ENCODE results near the gene CEP85. TPM values are rescaled to one million over a fixed set of nuclear protein-coding genes. Genes with fewer than 3 reads are reported as not detected.
A peak's percentile ranks its signal among the peaks of the same experiment; 100 is the strongest.
"Not testable (repeated sequence)": the region's sequence is repeated elsewhere in the genome, so short reads cannot be mapped to it uniquely, and the experiment has no call there.

CEP85 gene
- total and polyA plus RNA-seq, 4 donors = 2.6 to 14.6 (median 5.3) TPM

DNA sequence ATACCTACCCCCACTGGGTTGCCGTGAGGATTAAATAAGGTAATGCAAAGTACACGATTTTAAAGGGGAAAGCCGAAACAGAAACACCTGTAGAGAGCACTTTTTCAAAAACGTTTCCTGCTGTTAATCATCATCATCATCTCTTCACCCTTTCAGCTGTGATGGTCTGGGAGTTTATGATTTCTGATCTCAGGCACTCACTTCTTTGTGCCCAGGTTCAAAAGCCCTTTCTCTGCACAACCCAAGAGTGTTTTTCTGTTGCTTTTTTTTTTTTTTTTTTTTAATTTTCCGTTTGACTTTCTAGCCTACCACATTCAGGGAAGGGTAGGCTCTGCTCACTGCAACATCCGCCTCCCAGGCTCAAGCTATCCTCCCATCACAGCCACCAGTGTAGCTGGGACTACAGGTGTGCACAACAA, 73.4 kb downstream of the CEP85 start:
- Histone ChIP-seq H3K4me1 (ENCODE audit: control insufficient read depth in 4 of 4, insufficient read depth in 4 of 4, low read length in 3 of 4) (peaks cover 3 to 14% (median 9%) of the 10 kb centered on the region in 4 donors), H3K9me3 (ENCODE audit: control insufficient read depth in 4 of 4, low read length in 3 of 4) (no peaks in the 10 kb centered on the region), H3K9ac (ENCODE audit: low read depth in 1 of 2, low read length in 2 of 2) (peak overlapping the region in 1 of 2 donors; percentile 51), H3K4me3 (ENCODE audit: low read depth in 1 of 3, low read length in 3 of 3) (no peak overlapping the region), H3K27ac (ENCODE audit: low read depth in 1 of 2, low read length in 2 of 2) (no peak overlapping the region), H3K27me3 (ENCODE audit: control insufficient read depth in 4 of 4, insufficient read depth in 4 of 4, low read length in 3 of 4) (no peaks in the 10 kb centered on the region), H3K36me3 (ENCODE audit: control insufficient read depth in 4 of 4, insufficient read depth in 3 of 4, low read depth in 1 of 4, low read length in 3 of 4) (no peaks in the 10 kb centered on the region)
- 44% methylated on average over 6 of the region's 6 CpGs for WGBS
- TF ChIP-seq RAD21 (IDR thresholded peaks at IDR 0.05) (no peak), FOXA2 (IDR thresholded peaks at IDR 0.05) (no peak), YY1 (IDR thresholded peaks at IDR 0.05) (no peak), MAX (IDR thresholded peaks at IDR 0.05) (no peak), REST (IDR thresholded peaks at IDR 0.05) (no peak), HNF4G (IDR thresholded peaks at IDR 0.05) (no peak), ZBTB33 (IDR thresholded peaks at IDR 0.05) (no peak), TAF1 (conservative IDR thresholded peaks at IDR 0.05) (no peak), FOXA1 (IDR thresholded peaks at IDR 0.05) (no peak), NR2F2 (IDR thresholded peaks at IDR 0.05) (no peak), SP1 (IDR thresholded peaks at IDR 0.05) (no peak), HNF4A (conservative IDR thresholded peaks at IDR 0.05) (no peak), EGR1 (IDR thresholded peaks at IDR 0.05; ENCODE audit: low read depth in 2 of 2) (no peak), GABPA (IDR thresholded peaks at IDR 0.05 in 1 of 2, conservative IDR thresholded peaks at IDR 0.05 in 1 of 2) (no peak), JUND (IDR thresholded peaks at IDR 0.05) (no peak), RXRA (IDR thresholded peaks at IDR 0.05) (no peak)
- TF ChIP-seq, protein P1, sequence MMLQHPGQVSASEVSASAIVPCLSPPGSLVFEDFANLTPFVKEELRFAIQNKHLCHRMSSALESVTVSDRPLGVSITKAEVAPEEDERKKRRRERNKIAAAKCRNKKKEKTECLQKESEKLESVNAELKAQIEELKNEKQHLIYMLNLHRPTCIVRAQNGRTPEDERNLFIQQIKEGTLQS (IDR thresholded peaks at IDR 0.05) = no peak
- TF ChIP-seq, protein P2, sequence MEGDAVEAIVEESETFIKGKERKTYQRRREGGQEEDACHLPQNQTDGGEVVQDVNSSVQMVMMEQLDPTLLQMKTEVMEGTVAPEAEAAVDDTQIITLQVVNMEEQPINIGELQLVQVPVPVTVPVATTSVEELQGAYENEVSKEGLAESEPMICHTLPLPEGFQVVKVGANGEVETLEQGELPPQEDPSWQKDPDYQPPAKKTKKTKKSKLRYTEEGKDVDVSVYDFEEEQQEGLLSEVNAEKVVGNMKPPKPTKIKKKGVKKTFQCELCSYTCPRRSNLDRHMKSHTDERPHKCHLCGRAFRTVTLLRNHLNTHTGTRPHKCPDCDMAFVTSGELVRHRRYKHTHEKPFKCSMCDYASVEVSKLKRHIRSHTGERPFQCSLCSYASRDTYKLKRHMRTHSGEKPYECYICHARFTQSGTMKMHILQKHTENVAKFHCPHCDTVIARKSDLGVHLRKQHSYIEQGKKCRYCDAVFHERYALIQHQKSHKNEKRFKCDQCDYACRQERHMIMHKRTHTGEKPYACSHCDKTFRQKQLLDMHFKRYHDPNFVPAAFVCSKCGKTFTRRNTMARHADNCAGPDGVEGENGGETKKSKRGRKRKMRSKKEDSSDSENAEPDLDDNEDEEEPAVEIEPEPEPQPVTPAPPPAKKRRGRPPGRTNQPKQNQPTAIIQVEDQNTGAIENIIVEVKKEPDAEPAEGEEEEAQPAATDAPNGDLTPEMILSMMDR (IDR thresholded peaks at IDR 0.05; ENCODE audit: low read depth, low read length, missing input control) = no peak
- no peak for DNase-seq (ENCODE audit: low spot score)

GRCh38 chr1:26307966-26308899, 74.2 kb downstream of the CEP85 start:
- DNase-seq (ENCODE audit: low spot score); H3K9ac ChIP-seq (ENCODE audit: low read depth in 1 of 2, low read length in 2 of 2); H3K9me3 ChIP-seq (ENCODE audit: control insufficient read depth in 4 of 4, low read length in 3 of 4); H3K36me3 ChIP-seq (ENCODE audit: control insufficient read depth in 4 of 4, insufficient read depth in 3 of 4, low read depth in 1 of 4, low read length in 3 of 4); H3K27ac ChIP-seq (ENCODE audit: low read depth in 1 of 2, low read length in 2 of 2); H3K4me3 ChIP-seq (ENCODE audit: low read depth in 1 of 3, low read length in 3 of 3); H3K27me3 ChIP-seq (ENCODE audit: control insufficient read depth in 4 of 4, insufficient read depth in 4 of 4, low read length in 3 of 4): not testable (repeated sequence)
- peaks cover 1 to 14% (median 9%) of the 10 kb centered on the region in 4 donors for H3K4me1 ChIP-seq (ENCODE audit: control insufficient read depth in 4 of 4, insufficient read depth in 4 of 4, low read length in 3 of 4)
- 83% methylated on average over 21 of the region's 21 CpGs for WGBS
